MCF 10A (cell line): ENCODE results near the gene FAM124B. TPM values are rescaled to one million over a fixed set of nuclear protein-coding genes. Genes with fewer than 3 reads are reported as not detected.
A peak's percentile ranks its signal among the peaks of the same experiment; 100 is the strongest.

Experiments used
- BruUV-seq: library from RNA; stranded (reverse); fragments of 400-500 nt; replicated peaks from 2 replicates; lab custom pipeline; 2021; lab: Mats Ljungman, UMichigan
- CTCF ChIA-PET: fragments of 300-600 bp; sonication (Branson Sonifier 250); formaldehyde crosslinking; extraction: SDS; loops from one replicate; lab custom pipeline; 2021; ENCODE audit warnings: antibody characterized with exemption, inconsistent platforms; lab: Yijun Ruan, JAX
- POLR2A ChIA-PET: fragments of 300-600, 350-650 bp; sonication (Branson Sonifier 250); formaldehyde crosslinking; extraction: SDS; loops from one replicate; lab custom pipeline; 2020; ENCODE audit warnings: antibody characterized with exemption, inconsistent platforms; lab: Yijun Ruan, JAX
- DNase-seq: peaks from one replicate; pipeline ENCODE4 v3.0.0-alpha.2; 2018; ENCODE audit not compliant: unreplicated experiment
- H3K27ac Mint-ChIP-seq: one replicate; pipeline ENCODE4 v1.8.0; 2022; ENCODE audit warnings: mild to moderate bottlenecking, low read depth, mixed read lengths; ENCODE audit not compliant: unreplicated experiment
- H3K27me3 Mint-ChIP-seq: one replicate; pipeline ENCODE4 v1.8.0; 2022; ENCODE audit warnings: mixed read lengths; ENCODE audit not compliant: insufficient read depth, unreplicated experiment
- H3K36me3 Mint-ChIP-seq: one replicate; pipeline ENCODE4 v1.8.0; 2022; ENCODE audit warnings: mild to moderate bottlenecking, moderate library complexity, mixed read lengths; ENCODE audit not compliant: insufficient read depth, unreplicated experiment
- H3K4me1 Mint-ChIP-seq: one replicate; pipeline ENCODE4 v1.8.0; 2022; ENCODE audit warnings: mixed read lengths; ENCODE audit not compliant: insufficient read depth, unreplicated experiment
- H3K4me3 Mint-ChIP-seq: one replicate; pipeline ENCODE4 v1.8.0; 2022; ENCODE audit warnings: mild to moderate bottlenecking, moderate library complexity, mixed read lengths; ENCODE audit not compliant: unreplicated experiment
- H3K9me3 Mint-ChIP-seq: one replicate; pipeline ENCODE4 v1.8.0; 2022; ENCODE audit warnings: mixed read lengths; ENCODE audit not compliant: unreplicated experiment
- intact Hi-C: fragments of 100-400 bp; cut with micrococcal nuclease; formaldehyde crosslinking; loops from 2 replicates; pipeline ENCODE4 v1.14.1; 2022
- total RNA-seq: library from RNA; stranded (reverse); gene quantifications from 2 replicates; pipeline ENCODE4 v1.2.3, GENCODE V29; 2022
- TF ChIP-seq, protein P1 (sequence below): fragments of 200-600 bp; IDR thresholded peaks from one replicate; pipeline ENCODE4 v1.8.0; 2022; ENCODE audit warnings: antibody characterized with exemption, mild to moderate bottlenecking; ENCODE audit not compliant: unreplicated experiment

Gene FAM124B
- total RNA-seq, 1 experiment from 2014 or later: not detected

DNA sequence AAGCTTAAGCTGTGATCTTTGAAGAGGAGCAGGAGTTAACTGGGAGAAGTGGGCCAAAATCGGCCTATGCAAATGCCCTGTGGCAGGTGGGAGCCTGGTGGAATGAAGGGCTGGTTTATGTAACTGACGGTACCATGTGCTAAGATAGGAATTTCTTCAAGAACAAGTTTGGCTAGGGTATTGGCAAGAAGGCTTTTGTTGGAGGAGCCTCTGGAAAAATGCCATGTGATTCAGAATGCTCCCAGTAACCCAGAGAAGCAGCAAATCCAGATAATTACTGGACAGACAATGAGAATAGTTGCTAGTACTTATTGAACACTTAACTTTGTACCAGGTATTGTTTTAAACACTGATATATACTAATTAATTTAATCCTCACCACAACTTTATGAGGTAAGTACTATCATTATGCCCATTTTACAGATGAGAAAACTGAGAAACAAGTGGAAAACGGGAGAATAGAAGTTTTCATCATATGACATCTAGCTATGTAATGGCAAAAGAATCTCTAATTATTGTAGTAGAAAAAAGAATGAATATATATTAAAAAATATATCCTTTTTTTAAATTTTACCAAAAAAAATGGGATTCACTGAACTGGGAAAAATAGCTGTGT, 9.1 kb upstream of the FAM124B start:
- CTCF ChIA-PET: interaction anchor here (0.7 kb wide), 1 partner anchor 418 kb away, joined by 4 read pairs; no protein-coding TSS in a partner anchor
- no peaks in the 10 kb centered on the region for H3K4me1 Mint-ChIP-seq
- peak; percentile 6 for DNase-seq
- H3K4me3 Mint-ChIP-seq: no peak overlapping the region
- TF ChIP-seq, protein P1, sequence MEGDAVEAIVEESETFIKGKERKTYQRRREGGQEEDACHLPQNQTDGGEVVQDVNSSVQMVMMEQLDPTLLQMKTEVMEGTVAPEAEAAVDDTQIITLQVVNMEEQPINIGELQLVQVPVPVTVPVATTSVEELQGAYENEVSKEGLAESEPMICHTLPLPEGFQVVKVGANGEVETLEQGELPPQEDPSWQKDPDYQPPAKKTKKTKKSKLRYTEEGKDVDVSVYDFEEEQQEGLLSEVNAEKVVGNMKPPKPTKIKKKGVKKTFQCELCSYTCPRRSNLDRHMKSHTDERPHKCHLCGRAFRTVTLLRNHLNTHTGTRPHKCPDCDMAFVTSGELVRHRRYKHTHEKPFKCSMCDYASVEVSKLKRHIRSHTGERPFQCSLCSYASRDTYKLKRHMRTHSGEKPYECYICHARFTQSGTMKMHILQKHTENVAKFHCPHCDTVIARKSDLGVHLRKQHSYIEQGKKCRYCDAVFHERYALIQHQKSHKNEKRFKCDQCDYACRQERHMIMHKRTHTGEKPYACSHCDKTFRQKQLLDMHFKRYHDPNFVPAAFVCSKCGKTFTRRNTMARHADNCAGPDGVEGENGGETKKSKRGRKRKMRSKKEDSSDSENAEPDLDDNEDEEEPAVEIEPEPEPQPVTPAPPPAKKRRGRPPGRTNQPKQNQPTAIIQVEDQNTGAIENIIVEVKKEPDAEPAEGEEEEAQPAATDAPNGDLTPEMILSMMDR: no peak
- no TSS peak for BruUV-seq
- POLR2A ChIA-PET: no interaction called here
- no peaks in the 10 kb centered on the region for H3K9me3 Mint-ChIP-seq
- intact Hi-C loops: no loop called here
- H3K36me3 Mint-ChIP-seq: no peaks in the 10 kb centered on the region
- H3K27me3 Mint-ChIP-seq: no peaks in the 10 kb centered on the region
- no peak overlapping the region for H3K27ac Mint-ChIP-seq

DNA sequence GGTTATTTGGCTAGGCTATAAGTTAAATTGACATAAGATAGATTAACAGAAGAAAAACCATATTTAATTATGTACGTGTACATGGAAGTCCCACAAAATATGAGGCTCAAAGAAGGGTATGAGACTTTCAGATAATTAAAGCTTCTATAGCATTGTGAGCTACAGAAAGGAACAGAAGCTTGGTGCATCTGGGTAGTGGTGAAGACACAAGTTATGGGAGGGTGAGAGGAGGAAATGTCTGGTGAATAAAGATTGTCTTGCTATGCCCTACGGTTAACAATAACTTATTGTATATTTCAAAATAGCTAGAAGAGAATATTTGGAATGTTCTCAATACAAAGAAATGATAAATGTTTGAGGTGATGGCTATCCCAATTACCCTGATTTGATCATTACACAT, 6.8 kb upstream of the FAM124B start:
- Mint-ChIP-seq H3K36me3 (no peaks in the 10 kb centered on the region), H3K4me1 (no peaks in the 10 kb centered on the region), H3K4me3 (no peak overlapping the region), H3K27me3 (no peaks in the 10 kb centered on the region), H3K27ac (no peak overlapping the region), H3K9me3 (no peaks in the 10 kb centered on the region)
- intact Hi-C loops: no loop called here
- POLR2A ChIA-PET: no interaction called here
- BruUV-seq: no TSS peak
- TF ChIP-seq, protein P1: no peak
- CTCF ChIA-PET: interaction anchor here (0.8 to 1.2 kb wide), 2 partner anchors 8 to 10 kb away, joined by 3 to 5 read pairs; no protein-coding TSS in a partner anchor
- DNase-seq: no peak

DNA sequence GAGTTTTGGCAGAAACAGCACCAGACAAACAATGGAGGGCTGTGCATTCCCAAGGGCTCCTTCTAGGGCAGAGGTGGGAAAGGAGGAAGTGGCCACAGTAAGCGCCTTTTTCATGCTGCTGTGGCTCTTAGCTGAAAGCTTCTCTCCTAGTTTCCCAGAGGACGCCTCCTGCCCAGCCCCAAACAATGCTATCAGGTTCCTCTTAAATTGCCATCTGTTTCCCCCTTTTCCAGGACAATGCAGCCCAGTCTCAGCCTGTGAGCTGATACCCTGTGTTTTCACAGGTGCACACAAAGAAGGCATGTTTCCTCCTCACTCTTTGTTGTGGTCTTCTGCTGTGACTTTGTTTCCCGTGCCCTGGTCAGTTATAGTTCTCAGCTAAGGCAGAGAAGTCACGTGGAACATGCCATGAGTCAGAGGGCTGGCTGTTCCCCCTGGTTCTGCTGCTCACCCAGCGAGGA, 5.4 kb upstream of the FAM124B start:
- no peak overlapping the region for H3K4me3 Mint-ChIP-seq
- intact Hi-C loops: no loop called here
- H3K27me3 Mint-ChIP-seq: no peaks in the 10 kb centered on the region
- no peaks in the 10 kb centered on the region for H3K4me1 Mint-ChIP-seq
- no peaks in the 10 kb centered on the region for H3K36me3 Mint-ChIP-seq
- BruUV-seq: no TSS peak
- TF ChIP-seq, protein P1: no peak
- CTCF ChIA-PET: interaction anchor here (1.0 kb wide), 1 partner anchor 38 kb away, joined by 3 read pairs; no protein-coding TSS in a partner anchor
- POLR2A ChIA-PET: no interaction called here
- no peak for DNase-seq
- no peak overlapping the region for H3K27ac Mint-ChIP-seq
- no peaks in the 10 kb centered on the region for H3K9me3 Mint-ChIP-seq

DNA sequence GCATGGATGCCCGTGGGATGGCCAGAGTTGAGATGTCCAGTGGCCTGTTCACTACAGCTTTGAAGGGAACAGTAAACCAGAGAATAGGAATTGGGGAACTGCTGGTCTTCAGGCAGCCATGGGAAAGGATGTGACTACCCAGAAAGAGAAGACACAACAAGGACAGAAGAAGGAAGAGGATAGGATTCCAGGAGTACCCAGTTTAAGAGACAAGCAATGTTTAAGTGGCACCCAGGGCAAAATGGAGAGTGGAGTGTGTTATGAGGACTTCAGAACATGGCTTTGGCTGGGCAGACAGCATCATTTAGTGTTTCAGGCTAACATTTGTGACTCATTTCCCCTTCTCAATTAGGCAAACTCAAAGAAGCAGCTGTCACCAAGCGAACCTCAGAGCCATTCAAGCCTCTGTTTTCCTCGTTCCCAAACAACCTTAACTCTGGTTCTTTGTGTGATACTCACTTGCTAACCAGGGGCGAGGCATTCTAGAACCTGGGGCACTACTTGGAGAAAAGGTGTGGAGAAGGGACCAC, 4.0 kb upstream of the FAM124B start:
- intact Hi-C loops: no loop called here
- DNase-seq: no peak
- Mint-ChIP-seq H3K36me3 (no peaks in the 10 kb centered on the region), H3K27ac (no peak overlapping the region), H3K4me1 (no peaks in the 10 kb centered on the region), H3K9me3 (no peaks in the 10 kb centered on the region), H3K4me3 (no peak overlapping the region), H3K27me3 (no peaks in the 10 kb centered on the region)
- POLR2A ChIA-PET: no interaction called here
- no TSS peak for BruUV-seq
- CTCF ChIA-PET: no interaction called here
- TF ChIP-seq, protein P1: no peak
